ENCODE measurements around the gene TJP3.

Gene TJP3

GRCh38 chr19:3670796-3671679 lies 37.1 kb upstream of the TJP3 start:
- no peak for DNase-seq (ENCODE audit: low spot score)

- DNase-seq (ENCODE audit: low spot score): no peak
Measured at GRCh38 chr19:3671680-3672574, 36.3 kb upstream of the TJP3 start.

DNA sequence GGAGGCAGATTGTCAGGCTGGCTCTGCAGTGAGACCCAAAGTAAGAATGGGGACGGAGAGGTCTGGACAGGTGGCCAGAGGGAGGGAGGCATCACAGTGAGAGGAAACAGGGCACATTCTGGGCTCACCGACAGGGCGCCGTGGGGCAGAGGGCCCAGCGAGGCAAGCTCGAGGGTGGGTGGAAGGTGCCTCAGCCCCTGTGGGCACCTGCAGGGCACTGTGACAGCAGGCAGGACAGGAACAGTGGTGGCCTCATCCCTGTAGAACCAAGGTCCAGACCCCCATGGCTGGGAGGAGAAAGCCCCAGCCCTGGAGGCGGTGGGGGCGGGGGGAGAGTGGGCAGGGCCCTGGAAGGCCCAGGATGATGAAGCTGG lies 35.6 kb upstream of the TJP3 start:
- DNase-seq (ENCODE audit: low spot score): no peak

- DNase-seq (ENCODE audit: low spot score): no peak
Measured at GRCh38 chr19:3672993-3673392, 35.2 kb upstream of the TJP3 start.

DNA sequence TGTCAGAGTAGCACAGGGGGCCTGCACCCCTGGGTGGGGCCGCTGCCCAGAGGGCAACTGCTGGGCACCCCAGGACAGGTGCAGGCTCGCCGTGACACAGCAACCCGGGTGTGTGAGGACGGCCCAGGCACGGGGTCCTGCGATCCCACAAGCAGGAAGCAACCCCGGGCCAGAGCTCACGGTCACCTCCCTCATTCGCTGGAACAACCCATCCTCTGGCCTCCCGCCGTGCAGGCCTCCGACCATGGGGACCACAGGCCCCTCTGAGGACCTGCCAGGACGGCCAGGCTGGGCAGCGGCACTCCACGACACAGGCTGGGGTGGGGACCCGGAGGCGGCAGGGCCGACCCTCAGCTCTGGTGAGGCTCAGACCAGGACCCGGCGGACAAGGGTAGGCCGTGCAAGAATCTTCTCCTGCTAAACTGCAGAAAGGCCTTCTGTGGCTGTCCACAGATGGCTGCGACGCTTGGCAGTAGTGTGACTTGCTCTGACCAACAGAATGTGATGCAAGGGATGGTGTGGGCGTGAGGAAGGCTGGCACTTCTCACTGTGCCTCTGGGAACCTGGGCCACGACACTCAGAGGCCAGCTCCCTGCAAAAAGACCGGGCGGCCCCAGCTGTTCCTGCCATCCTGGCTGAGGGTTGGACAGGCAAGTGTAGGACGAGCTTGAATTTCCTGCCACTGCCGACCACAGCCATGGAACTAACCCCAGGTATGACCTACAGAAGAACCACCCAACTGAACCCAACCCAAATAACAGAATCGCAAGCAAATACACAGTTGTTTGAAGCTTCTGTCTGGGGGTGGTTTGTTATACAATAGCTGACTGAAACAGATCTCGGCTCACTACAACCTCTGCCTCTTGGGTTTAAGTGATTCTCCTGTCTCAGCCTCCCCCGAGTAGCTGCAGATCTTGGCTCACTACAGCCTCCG lies 34.4 kb upstream of the TJP3 start:
- DNase-seq (ENCODE audit: low spot score): peak; percentile 58

GRCh38 chr19:3674784-3675543 lies 33.2 kb upstream of the TJP3 start:
- no peak for DNase-seq (ENCODE audit: low spot score)

- DNase-seq (ENCODE audit: low spot score): no peak
Measured at GRCh38 chr19:3678188-3678587, 30.0 kb upstream of the TJP3 start.

- DNase-seq (ENCODE audit: low spot score): no peak
Measured at GRCh38 chr19:3679138-3679537, 29.0 kb upstream of the TJP3 start.

DNA sequence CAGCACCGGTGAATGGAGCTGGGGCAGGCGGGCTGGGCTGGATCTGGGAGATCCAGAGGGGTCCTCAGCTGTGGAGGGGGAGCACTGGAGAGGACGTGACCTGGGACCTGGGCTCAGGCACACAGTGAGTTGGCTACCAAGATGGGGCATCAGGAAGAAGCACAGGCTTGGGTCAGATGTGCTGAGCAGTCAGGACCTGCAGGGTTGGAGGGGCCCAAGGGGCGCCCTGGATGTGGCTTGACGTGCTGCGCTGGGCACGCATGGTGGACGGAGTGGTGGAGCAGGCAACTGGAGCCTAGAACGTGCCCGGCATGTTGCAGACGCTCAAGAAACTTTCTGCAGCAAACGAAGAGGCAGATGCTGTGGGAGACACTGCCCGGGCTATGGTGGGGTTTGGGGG lies 28.6 kb upstream of the TJP3 start:
- no peak for DNase-seq (ENCODE audit: low spot score)

DNA sequence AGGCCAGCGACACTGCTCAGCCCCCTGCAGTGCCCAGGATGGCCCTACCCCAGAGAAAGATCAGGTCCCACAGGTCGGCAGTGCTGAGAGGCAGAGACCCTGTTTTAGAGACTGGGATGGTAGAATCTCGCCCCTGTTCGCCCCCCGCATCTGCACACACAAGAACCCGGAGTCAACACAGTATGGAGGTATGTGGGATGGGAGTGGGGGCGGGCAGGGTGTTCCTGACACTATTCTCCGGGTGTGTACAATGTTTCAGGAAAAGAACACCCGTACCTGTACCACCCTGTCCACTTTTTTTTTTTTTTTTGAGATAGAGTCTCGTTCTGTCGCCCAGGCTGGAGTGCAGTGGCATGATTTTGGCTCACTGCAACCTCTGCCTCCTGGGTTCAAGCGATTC lies 27.2 kb upstream of the TJP3 start:
- no peak for DNase-seq (ENCODE audit: low spot score)

GRCh38 chr19:3682286-3682685 lies 25.9 kb upstream of the TJP3 start:
- no peak for DNase-seq (ENCODE audit: low spot score)

DNA sequence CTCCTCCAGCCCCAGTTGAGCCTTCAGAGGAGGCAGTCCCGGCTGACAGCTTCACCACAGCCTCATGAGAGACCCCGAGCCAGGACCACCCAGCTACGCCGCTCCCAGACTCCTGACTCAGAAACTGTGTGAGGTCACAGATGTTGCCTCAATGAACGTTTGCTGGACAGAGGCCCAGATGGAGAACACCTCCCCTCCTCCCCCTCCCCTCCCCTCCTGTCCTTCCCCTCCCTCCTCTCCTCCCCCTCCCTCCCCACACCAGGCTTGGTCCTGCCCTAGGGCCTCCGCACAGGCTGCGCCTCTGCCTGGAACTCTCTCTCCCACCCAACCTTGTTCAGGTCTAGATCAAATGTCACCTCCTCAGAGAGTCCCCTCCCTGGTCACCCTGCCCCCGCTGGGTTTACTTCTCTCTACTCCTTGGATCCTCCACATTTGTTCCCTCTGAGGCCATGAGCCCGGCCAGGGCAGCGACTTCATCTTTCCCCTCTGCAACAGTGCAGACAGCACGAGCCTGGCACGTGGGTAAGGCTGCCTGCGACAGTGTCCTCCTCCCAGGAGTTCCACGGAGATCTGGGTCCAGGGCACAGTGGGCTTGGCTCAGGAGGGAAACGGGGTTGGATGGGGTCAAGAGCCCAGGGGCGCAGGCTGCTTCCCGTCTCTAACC lies 25.3 kb upstream of the TJP3 start:
- DNase-seq (ENCODE audit: low spot score): no peak

DNA sequence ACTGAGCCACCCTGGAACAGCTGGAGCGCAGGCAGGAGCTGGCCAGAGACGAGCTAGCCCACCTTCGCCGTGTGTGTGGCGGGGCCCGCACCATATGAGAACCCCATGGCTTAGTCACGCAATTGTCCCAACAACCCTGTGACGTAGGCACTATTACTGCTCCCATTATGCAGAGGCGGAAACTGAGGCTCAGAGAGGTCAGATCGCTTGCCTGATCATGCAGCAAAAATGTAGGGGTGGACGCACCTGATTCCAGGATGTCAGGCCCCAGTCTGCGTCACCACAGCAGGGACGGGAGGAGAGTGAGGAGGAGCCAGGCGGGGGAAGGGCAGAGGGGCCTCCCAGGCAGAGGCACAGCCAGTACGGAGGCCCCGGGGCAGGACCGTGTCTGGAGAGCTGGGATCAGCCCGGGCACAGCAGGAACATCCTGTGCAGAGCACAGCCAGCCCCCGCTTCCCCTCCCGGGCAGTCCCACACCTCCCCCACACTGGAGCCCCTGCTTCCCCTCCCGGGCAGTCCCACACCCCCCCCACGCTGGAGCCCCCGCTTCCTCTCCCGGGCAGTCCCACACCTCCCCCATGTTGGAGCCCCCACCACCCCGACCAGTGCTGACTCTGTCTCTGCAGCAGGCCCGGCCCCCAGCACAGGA lies 24.7 kb upstream of the TJP3 start:
- no peak for DNase-seq (ENCODE audit: low spot score)

DNA sequence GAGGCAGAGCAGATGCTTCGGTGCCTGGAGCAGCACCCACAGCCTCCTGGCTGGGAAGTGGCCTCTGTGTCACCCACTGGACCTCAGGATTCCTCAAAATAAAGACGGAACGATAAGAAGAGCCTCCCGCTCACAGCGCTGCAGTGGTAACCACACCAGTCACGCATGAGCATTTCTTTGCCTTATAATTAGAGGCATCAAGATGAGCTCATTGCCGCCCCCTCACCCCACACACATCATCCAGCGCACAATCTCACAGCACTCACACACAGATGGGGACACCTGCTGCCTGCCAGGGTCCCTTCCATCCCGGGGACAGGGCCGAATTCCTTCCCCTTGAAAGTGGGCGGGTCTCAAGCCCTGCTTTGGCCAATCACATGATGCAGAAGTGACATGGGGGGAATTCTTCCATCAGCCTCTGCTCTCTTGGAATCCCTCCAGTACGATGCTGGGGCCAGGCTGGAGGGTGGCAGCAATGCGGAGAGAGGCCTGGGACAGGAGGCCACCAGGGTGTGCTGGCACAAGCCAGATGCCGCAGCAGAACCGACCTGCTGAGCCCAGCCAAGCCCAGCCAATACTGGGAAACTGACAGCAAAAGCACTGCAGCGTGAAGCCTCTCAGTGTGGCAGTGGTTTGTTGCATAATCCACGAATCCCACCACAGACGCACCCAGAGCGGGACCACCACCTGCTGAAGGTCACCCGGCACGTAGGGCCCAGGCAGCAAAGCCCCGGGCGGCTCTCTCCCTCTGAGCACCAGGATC lies 23.9 kb upstream of the TJP3 start:
- no peak for DNase-seq (ENCODE audit: low spot score)

DNA sequence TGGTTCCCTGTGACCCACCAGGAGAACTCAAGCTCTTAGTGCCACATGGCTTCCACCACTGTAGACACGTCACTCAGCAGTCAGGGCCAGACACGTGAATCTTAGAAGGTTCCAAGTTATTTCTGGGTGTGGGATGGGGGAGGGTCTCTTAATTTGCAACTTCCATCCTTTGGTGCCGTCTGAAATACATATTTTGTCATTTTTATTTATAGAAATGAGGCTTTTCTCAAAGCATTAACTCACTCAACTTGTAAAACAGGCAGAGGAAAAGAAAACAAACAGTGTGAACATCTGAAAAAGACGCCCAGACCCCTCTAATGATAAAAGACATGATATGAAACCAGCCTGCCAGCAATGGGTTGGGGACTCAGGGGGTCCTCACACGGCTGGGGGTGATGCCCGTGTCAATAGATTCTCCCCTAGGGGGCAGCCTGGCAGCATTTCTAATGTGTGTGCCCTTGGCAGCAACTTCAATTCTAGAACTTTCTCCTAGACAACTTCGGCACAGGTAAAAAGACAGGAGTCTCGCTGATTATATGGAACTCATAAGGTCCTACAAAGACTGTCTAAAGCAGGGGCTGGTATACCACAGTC lies 23.3 kb upstream of the TJP3 start:
- DNase-seq (ENCODE audit: low spot score): no peak

DNA sequence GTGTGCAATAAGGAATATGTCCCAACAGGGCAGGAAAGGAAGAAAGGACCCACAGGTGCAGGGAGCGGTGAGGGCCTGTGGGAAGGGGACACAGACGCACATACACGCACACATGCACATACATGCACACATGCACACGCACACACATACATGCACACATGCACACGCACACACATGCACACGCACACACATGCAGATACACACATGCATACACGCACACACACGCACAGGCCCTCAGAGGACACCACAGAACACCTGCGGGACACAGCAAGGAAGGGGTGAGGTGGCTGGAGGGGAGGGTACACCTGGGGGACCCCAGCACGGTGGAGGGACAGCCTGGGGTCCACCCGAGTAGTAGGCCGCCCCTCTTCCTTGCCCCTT lies 20.8 kb upstream of the TJP3 start:
- no peak for DNase-seq (ENCODE audit: low spot score)

DNA sequence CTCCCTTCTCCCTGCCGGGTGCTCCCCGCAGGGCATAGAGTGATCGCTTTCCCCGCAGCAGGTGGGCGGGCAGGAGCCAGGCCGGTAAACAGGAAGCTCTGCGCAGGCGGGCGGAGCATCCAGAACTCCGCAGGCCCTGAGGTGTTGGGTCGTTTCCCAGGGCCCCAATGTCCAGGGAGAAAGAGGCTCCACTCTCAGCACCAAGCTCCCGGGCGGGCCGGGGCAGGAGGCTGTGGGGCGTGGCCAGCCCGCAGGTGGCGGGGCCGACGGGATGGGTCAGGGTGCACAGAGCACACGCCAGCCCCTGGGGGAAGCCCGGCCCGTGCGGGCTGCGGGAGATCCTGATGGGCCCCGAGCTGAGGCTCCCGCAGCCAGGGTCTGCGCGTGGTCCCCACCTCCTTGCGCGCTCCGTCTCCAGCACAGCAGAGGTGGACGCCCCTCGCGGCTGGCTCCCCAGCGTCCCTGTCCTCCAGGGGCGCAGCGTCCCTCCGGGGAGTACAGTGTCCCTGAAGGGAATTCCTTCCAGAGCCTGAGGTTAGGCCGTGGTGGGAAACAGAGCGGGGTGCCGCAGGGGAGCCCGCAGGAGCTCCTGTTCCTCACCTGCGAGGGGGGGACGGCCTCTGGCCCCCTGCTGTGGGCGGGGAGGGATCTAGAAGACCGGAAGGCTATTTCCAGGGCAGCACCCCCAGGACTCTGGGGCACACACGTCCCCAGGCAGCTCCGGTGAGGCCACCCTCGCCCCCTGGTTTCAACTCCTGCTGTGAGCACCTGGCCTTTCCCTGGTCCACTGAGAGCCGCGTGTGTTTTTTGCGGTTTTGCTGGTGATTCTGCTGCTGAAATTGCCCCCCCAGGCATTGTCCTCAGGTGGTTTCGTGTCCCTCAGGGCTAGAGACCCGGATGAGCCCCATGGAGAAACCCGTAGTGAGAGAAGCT lies 20.1 kb upstream of the TJP3 start:
- peak; percentile 78 for DNase-seq (ENCODE audit: low spot score)

All from cerebellar cortex (tissue), 1 donor.